ENCODE results near the gene ALCAM. TPM values are rescaled to one million over a fixed set of nuclear protein-coding genes. Genes with fewer than 3 reads are reported as not detected.

ALCAM gene
- total and polyA plus RNA-seq, 2 of the 8 experiments (the other 6 are each of a cell fraction or from before 2014, with no cell fraction given) = 10.8 to 33.0 TPM

- Histone ChIP-seq H3K27me3 (replicated peaks in 1 of 4; ENCODE audit: control insufficient read depth in 3 of 4, extremely low read depth in 1 of 4, insufficient read depth in 3 of 4, low read length in 3 of 4) (peaks cover 0 to 2% (median 0%) of the 10 kb centered on the region in 4 experiments; a peak in 2 of 7 replicates), H3K27ac (ENCODE audit: low read depth, low read length) (no peak overlapping the region), H3K23me2 (ENCODE audit: low read depth, low read length) (no peaks in the 10 kb centered on the region), H3K36me3 (ENCODE audit: control insufficient read depth in 2 of 4, insufficient read depth in 4 of 4, low read length in 3 of 4) (no peaks in the 10 kb centered on the region), H4K5ac (ENCODE audit: insufficient read length, low read depth, low read length) (no peak overlapping the region), H4K20me1 (replicated peaks in 1 of 2; ENCODE audit: control insufficient read depth in 1 of 2, insufficient read depth in 2 of 2, low read length in 2 of 2) (no peaks in the 10 kb centered on the region), H2BK5ac (ENCODE audit: low read depth, low read length) (no peak overlapping the region), H3K4me1 (replicated peaks in 1 of 4; ENCODE audit: control insufficient read depth in 3 of 4, insufficient read depth in 4 of 4, low read length in 3 of 4) (no peaks in the 10 kb centered on the region), H2AK5ac (ENCODE audit: low read depth, low read length) (no peak overlapping the region), H3K18ac (ENCODE audit: extremely low read depth, low read length) (no peak overlapping the region), H3K4me3 (ENCODE audit: extremely low read depth in 1 of 4, insufficient read depth in 2 of 4, low read depth in 3 of 4, low read length in 4 of 4) (no peak overlapping the region), H3K79me2 (ENCODE audit: control insufficient read depth in 1 of 2, insufficient read depth in 2 of 2, low read length in 2 of 2) (no peaks in the 10 kb centered on the region), H3K79me1 (ENCODE audit: low read depth, low read length) (no peaks in the 10 kb centered on the region), H3K9me3 (ENCODE audit: insufficient read depth in 2 of 2, low read depth in 1 of 2, low read length in 1 of 2) (no peaks in the 10 kb centered on the region), H3K9ac (replicated peaks in 1 of 4; ENCODE audit: extremely low read depth in 1 of 4, low read depth in 3 of 4, low read length in 3 of 4) (no peak overlapping the region), H3K23ac (ENCODE audit: insufficient read length) (no peak overlapping the region), H3K4ac (replicated peaks; ENCODE audit: insufficient read length, low read depth, low read length) (no peak overlapping the region), H2BK20ac (ENCODE audit: low read length) (no peak overlapping the region), H2AFZ (ENCODE audit: low read length) (no peak overlapping the region), H3K56ac (replicated peaks; ENCODE audit: insufficient read length, low read depth, low read length) (no peak overlapping the region), H3K14ac (ENCODE audit: insufficient read length) (no peak overlapping the region), H2BK12ac (ENCODE audit: low read depth, low read length) (no peak overlapping the region), H2BK15ac (ENCODE audit: low read length) (no peak overlapping the region), H4K91ac (replicated peaks; ENCODE audit: insufficient read length, low read length) (no peak overlapping the region), H2BK120ac (replicated peaks; ENCODE audit: low read depth, low read length) (no peak overlapping the region), H4K8ac (ENCODE audit: extremely low read depth, insufficient read depth, low read length) (no peak overlapping the region), H3K4me2 (ENCODE audit: insufficient read depth in 1 of 2, low read depth in 2 of 2, low read length in 2 of 2) (no peak overlapping the region)
- POLR2A ChIA-PET (ENCODE audit: partially characterized antibody) = no interaction called here
- CTCF ChIA-PET (ENCODE audit: partially characterized antibody) = interaction anchor here (0.7 to 1.5 kb wide), 3 partner anchors 8 to 926 kb away, joined by 3 to 4 read pairs (median 3); no protein-coding TSS in a partner anchor
- WGBS, 2 experiments (ENCODE audit: extremely low coverage in 1 of 2, insufficient coverage in 1 of 2, insufficient read length in 1 of 2, insufficient replicate concordance in 2 of 2, low coverage in 1 of 2, low lambda C conversion rate in 2 of 2, missing lambda C conversion rate in 1 of 2) = 94% methylated on average over 2 of the region's 2 CpGs; no CpG with 5 or more reads in 1 of the 2 experiments
- DNase-seq (ENCODE audit: low read depth in 1 of 2, low spot score in 2 of 2) (no peak), FAIRE-seq (no peak)
- TF ChIP-seq CBX8 (IDR thresholded peaks at IDR 0.05; ENCODE audit: borderline replicate concordance, low read depth, low read length) (no peak), RNF2 (IDR thresholded peaks at IDR 0.05; ENCODE audit: borderline replicate concordance, low read depth, low read length, missing control alignments, poor library complexity, severe bottlenecking) (no peak), POLR2AphosphoS5 (IDR thresholded peaks at IDR 0.05; ENCODE audit: low read depth, low read length) (no peak), CHD2 (IDR thresholded peaks at IDR 0.05; ENCODE audit: low read length) (no peak), FOSL1 (IDR thresholded peaks at IDR 0.05; ENCODE audit: insufficient read depth, low read depth, low read length) (no peak), RAD21 (IDR thresholded peaks at IDR 0.05 in 1 of 2, conservative IDR thresholded peaks at IDR 0.05 in 1 of 2; ENCODE audit: low read depth in 2 of 2, low read length in 2 of 2) (no peak), SUZ12 (IDR thresholded peaks at IDR 0.05; ENCODE audit: low read length) (no peak), YY1 (IDR thresholded peaks at IDR 0.05; ENCODE audit: low read depth, low read length) (no peak), SIRT6 (IDR thresholded peaks at IDR 0.05; ENCODE audit: low read length) (no peak), CBX5 (IDR thresholded peaks at IDR 0.05; ENCODE audit: low read depth, low read length) (no peak), TAF1 (IDR thresholded peaks at IDR 0.05; ENCODE audit: low read depth, low read length) (no peak), RXRA (IDR thresholded peaks at IDR 0.05; ENCODE audit: insufficient read depth, low read depth, low read length) (no peak), TBP (IDR thresholded peaks at IDR 0.05; ENCODE audit: low read depth, low read length) (no peak), TEAD4 (IDR thresholded peaks at IDR 0.05; ENCODE audit: low read depth, low read length) (no peak)
These were observed 11.2 kb upstream of the ALCAM start for GRCh38 chr3:105355408-105356061.

Measured in H1 (cell line).